ENCODE measurements around the gene ARID3B. TPM values are rescaled to one million over a fixed set of nuclear protein-coding genes. Genes with fewer than 3 reads are reported as not detected.

The ARID3B gene
- total RNA-seq, 1 donor from 2014 or later, result 15.2 TPM

DNA sequence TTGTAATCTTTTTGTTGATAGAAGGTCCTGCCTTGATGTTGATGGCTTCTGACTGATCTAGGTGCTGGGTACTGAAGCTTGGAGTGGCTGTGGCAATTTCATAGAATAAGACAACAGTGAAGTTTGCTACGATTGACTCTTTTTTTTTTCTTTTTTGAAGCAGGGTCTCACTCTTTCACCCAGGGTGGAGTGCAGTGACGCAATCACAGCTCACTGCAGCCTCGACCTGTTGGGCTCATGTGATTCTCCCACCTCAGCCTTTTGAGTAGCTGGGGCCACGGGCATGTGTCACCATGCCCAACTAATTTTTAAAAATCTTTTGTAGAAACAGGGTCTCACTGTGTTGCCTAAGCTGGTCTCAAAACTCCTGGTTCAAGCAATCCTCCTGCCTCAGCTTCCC is 14.2 kb downstream of the ARID3B start:
- TF ChIP-seq POLR2AphosphoS5 (IDR thresholded peaks at IDR 0.05; ENCODE audit: insufficient read depth in 1 of 2, low read depth in 1 of 2) (no peak), POLR2A (IDR thresholded peaks at IDR 0.05) (no peak)
- TF ChIP-seq, protein P1, sequence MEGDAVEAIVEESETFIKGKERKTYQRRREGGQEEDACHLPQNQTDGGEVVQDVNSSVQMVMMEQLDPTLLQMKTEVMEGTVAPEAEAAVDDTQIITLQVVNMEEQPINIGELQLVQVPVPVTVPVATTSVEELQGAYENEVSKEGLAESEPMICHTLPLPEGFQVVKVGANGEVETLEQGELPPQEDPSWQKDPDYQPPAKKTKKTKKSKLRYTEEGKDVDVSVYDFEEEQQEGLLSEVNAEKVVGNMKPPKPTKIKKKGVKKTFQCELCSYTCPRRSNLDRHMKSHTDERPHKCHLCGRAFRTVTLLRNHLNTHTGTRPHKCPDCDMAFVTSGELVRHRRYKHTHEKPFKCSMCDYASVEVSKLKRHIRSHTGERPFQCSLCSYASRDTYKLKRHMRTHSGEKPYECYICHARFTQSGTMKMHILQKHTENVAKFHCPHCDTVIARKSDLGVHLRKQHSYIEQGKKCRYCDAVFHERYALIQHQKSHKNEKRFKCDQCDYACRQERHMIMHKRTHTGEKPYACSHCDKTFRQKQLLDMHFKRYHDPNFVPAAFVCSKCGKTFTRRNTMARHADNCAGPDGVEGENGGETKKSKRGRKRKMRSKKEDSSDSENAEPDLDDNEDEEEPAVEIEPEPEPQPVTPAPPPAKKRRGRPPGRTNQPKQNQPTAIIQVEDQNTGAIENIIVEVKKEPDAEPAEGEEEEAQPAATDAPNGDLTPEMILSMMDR (IDR thresholded peaks at IDR 0.05), result no peak
- Histone ChIP-seq H3K9me3 (no peaks in the 10 kb centered on the region), H3K27me3 (no peaks in the 10 kb centered on the region), H3K4me1 (no peaks in the 10 kb centered on the region), H3K4me3 (no peak overlapping the region), H3K36me3 (no peaks in the 10 kb centered on the region), H3K27ac (no peak overlapping the region)
- no peak for DNase-seq (ENCODE audit: extremely low spot score in 2 of 2)
- intact Hi-C loops (cut with DNase I), result no loop called here

DNA sequence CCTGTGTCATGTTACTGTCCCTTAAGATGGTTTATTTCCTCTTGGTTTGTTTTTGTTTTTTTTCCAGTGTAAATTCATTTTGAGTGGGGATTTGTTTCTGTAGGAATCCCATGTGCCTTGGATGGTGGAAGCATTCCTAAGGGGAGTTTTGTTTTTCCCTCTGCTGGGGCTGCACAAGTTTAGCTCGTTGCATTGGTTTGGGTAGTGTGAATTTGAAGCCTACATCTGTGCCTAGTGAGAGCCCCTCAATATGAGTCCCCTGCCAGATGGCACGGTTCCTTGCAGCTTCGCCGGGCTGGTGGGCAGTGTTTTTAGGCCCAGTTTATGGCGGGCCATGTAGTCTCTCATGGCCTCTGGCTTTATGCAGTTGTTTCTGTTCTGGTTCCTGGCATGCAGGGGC is 17.7 kb downstream of the ARID3B start:
- no peak overlapping the region for H3K27ac ChIP-seq
- TF ChIP-seq, protein P1 (IDR thresholded peaks at IDR 0.05), result no peak
- TF ChIP-seq POLR2A (IDR thresholded peaks at IDR 0.05) (no peak), POLR2AphosphoS5 (IDR thresholded peaks at IDR 0.05; ENCODE audit: insufficient read depth in 1 of 2, low read depth in 1 of 2) (no peak)
- H3K4me3 ChIP-seq, result no peak overlapping the region
- H3K9me3 ChIP-seq, result no peaks in the 10 kb centered on the region
- no peaks in the 10 kb centered on the region for H3K36me3 ChIP-seq
- no peak for DNase-seq (ENCODE audit: extremely low spot score in 2 of 2)
- H3K4me1 ChIP-seq, result no peaks in the 10 kb centered on the region
- H3K27me3 ChIP-seq, result no peaks in the 10 kb centered on the region
- intact Hi-C loops (cut with DNase I), result no loop called here

DNA sequence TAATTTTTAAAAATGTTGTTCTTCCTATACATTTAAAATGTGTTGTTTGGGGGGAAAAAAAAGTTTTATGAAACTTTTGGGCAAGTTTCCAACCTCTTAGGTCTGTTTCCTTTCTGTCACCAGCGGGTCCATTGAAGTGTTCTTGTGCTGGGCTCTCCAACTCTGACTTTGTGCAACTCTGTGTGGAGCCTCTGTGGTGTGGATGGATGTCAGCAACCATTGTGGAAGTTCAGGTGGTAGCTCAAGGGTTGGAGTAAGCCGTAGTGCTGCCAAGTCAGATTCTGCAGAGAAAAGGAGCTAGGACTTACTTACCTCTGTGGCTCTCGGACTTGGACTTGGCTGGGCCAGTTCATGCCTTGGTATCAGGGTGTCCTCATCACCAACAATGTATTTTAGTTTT is 22.4 kb downstream of the ARID3B start:
- Histone ChIP-seq H3K4me3 (no peak overlapping the region), H3K4me1 (no peaks in the 10 kb centered on the region), H3K27ac (no peak overlapping the region), H3K9me3 (no peaks in the 10 kb centered on the region), H3K27me3 (no peaks in the 10 kb centered on the region), H3K36me3 (no peaks in the 10 kb centered on the region)
- intact Hi-C loops (cut with DNase I), result no loop called here
- TF ChIP-seq, protein P1 (IDR thresholded peaks at IDR 0.05), result no peak
- TF ChIP-seq POLR2A (IDR thresholded peaks at IDR 0.05) (no peak), POLR2AphosphoS5 (IDR thresholded peaks at IDR 0.05; ENCODE audit: insufficient read depth in 1 of 2, low read depth in 1 of 2) (no peak)
- DNase-seq (ENCODE audit: extremely low spot score in 2 of 2), result no peak

DNA sequence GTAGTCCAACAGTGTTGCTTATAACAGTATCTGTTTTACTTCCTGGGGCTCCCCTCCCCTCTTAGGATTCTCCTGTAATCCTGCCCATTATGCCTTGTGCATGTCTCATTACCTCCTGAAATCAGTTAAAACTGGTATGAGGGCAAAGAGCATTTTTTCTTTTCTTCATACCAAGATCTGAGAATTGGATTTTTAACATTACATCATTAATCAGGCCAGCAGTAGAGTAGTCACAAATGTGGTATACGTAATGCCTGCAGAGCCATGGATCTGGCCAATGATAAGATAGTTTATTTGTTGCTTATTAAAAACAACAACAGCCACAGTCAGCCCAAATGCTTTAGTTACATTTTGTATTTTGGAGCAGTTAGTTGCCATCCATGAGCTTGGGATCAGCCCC is 23.2 kb downstream of the ARID3B start:
- TF ChIP-seq POLR2AphosphoS5 (IDR thresholded peaks at IDR 0.05; ENCODE audit: insufficient read depth in 1 of 2, low read depth in 1 of 2), result no peak
- no peak for DNase-seq (ENCODE audit: extremely low spot score in 2 of 2)
- Histone ChIP-seq H3K4me3 (no peak overlapping the region), H3K9me3 (no peaks in the 10 kb centered on the region), H3K4me1 (no peaks in the 10 kb centered on the region), H3K27me3 (no peaks in the 10 kb centered on the region), H3K36me3 (no peaks in the 10 kb centered on the region), H3K27ac (no peak overlapping the region)
- intact Hi-C loops (cut with DNase I), result no loop called here

DNA sequence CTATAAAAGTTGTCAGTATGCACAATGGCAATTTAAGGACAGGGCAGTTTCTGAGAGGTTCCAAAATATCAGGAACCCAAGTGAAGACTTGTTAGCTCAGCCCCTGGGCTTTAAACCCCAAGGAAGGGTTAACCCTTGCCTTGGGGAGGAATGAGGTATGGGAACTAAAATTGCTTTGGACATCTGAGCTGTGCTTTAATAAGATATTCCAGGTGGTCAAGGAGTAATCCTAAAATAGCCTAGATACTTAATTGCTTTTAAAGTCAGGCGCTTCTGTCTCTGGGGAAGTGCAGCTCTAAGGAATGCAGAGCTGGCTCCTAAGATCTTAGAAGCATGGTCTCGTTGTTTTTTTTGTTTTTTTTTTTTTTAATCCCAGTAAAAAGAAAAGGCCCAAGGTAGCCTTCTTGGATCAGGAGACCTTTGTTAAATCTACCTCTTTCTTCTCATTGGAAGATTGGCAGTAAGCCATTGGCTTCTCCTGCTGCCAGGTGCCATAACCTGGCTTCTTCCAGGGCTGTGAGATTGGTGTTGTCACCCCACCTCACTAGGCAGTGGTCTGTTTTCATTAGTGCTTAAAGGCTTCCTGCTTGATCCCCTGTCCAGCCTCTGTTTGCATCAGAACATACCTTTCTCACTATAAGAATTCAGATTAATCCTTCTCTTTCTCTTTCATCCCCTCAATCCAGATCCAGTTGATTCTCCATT is 24.5 kb downstream of the ARID3B start:
- no peaks in the 10 kb centered on the region for H3K27me3 ChIP-seq
- H3K4me3 ChIP-seq, result no peak overlapping the region
- H3K9me3 ChIP-seq, result no peaks in the 10 kb centered on the region
- intact Hi-C loops (cut with DNase I), result no loop called here
- TF ChIP-seq POLR2AphosphoS5 (IDR thresholded peaks at IDR 0.05; ENCODE audit: insufficient read depth in 1 of 2, low read depth in 1 of 2) (no peak), POLR2A (IDR thresholded peaks at IDR 0.05) (no peak)
- TF ChIP-seq, protein P1 (IDR thresholded peaks at IDR 0.05), result no peak
- no peak overlapping the region for H3K27ac ChIP-seq
- H3K36me3 ChIP-seq, result no peaks in the 10 kb centered on the region
- no peaks in the 10 kb centered on the region for H3K4me1 ChIP-seq
- no peak for DNase-seq (ENCODE audit: extremely low spot score in 2 of 2)

Measured in vagina (tissue), 2 donors.